ENCODE measurements around the gene GABRB2. TPM values are rescaled to one million over a fixed set of nuclear protein-coding genes. Genes with fewer than 3 reads are reported as not detected.

The GABRB2 gene
- total and polyA plus RNA-seq, 7 donors = 0.04 to 0.36 (median 0.14) TPM

- WGBS, 3 donors = 0 to 1% (median 1%) methylated on average over 36 to 64 of the region's 64 CpGs
- H3K36me3 ChIP-seq (ENCODE audit: insufficient read depth in 1 of 2, low read depth in 1 of 2) = no peaks in the 10 kb centered on the region
- ATAC-seq (no peak), DNase-seq (peak in 1 of 2 donors; percentile 50)
- intact Hi-C loops (cut with DNase I) = no loop called here
- no peak for TF ChIP-seq CTCF (IDR thresholded peaks at IDR 0.05)
- H3K9me3 ChIP-seq = no peaks in the 10 kb centered on the region
- no peaks in the 10 kb centered on the region for H3K4me1 ChIP-seq
- peak overlapping the region; percentile 58 for H3K4me3 ChIP-seq
- H3K27ac ChIP-seq = no peak overlapping the region
- peaks cover 0 to 48% (median 17%) of the 10 kb centered on the region in 3 donors for H3K27me3 ChIP-seq (ENCODE audit: insufficient read depth in 3 of 3, low read length in 2 of 3)
These were observed 1.4 kb upstream of the GABRB2 start for GRCh38 chr5:161547738-161548486.

GRCh38 chr5:161547406-161547737 lies 847 bp upstream of the GABRB2 start:
- Histone ChIP-seq H3K9me3 (no peaks in the 10 kb centered on the region), H3K36me3 (ENCODE audit: insufficient read depth in 1 of 2, low read depth in 1 of 2) (no peaks in the 10 kb centered on the region), H3K4me3 (peak overlapping the region; percentile 58), H3K27me3 (ENCODE audit: insufficient read depth in 3 of 3, low read length in 2 of 3) (peaks cover 0 to 48% (median 17%) of the 10 kb centered on the region in 3 donors), H3K4me1 (no peaks in the 10 kb centered on the region), H3K27ac (no peak overlapping the region)
- intact Hi-C loops (cut with DNase I) = no loop called here
- DNase-seq = no peak
- no peak for TF ChIP-seq CTCF (IDR thresholded peaks at IDR 0.05)
- 0 to 1% (median 0%) methylated on average over 17 of the region's 17 CpGs for WGBS, 3 donors
- no peak for ATAC-seq

GRCh38 chr5:161546095-161546469 lies 443 bp downstream of the GABRB2 start:
- no peaks in the 10 kb centered on the region for H3K4me1 ChIP-seq
- no peak overlapping the region for H3K27ac ChIP-seq
- intact Hi-C loops (cut with DNase I) = no loop called here
- ATAC-seq = no peak
- 6% methylated on average over 8 of the region's 8 CpGs for WGBS, 3 donors
- H3K9me3 ChIP-seq = no peaks in the 10 kb centered on the region
- no peak for DNase-seq
- peaks cover 0 to 48% (median 17%) of the 10 kb centered on the region in 3 donors for H3K27me3 ChIP-seq (ENCODE audit: insufficient read depth in 3 of 3, low read length in 2 of 3)
- H3K4me3 ChIP-seq = peak overlapping the region; percentile 58
- no peaks in the 10 kb centered on the region for H3K36me3 ChIP-seq (ENCODE audit: insufficient read depth in 1 of 2, low read depth in 1 of 2)
- no peak for TF ChIP-seq CTCF (IDR thresholded peaks at IDR 0.05)

GRCh38 chr5:161545344-161546094 lies 1.0 kb downstream of the GABRB2 start:
- DNase-seq (no peak), ATAC-seq (no peak)
- intact Hi-C loops (cut with DNase I) = no loop called here
- no peaks in the 10 kb centered on the region for H3K36me3 ChIP-seq (ENCODE audit: insufficient read depth in 1 of 2, low read depth in 1 of 2)
- WGBS, 3 donors = 11 to 12% (median 12%) methylated on average over 8 of the region's 8 CpGs
- H3K4me3 ChIP-seq = no peak overlapping the region
- H3K9me3 ChIP-seq = no peaks in the 10 kb centered on the region
- no peaks in the 10 kb centered on the region for H3K4me1 ChIP-seq
- no peak overlapping the region for H3K27ac ChIP-seq
- H3K27me3 ChIP-seq (ENCODE audit: insufficient read depth in 3 of 3, low read length in 2 of 3) = peaks cover 0 to 48% (median 17%) of the 10 kb centered on the region in 3 donors
- no peak for TF ChIP-seq CTCF (IDR thresholded peaks at IDR 0.05)

Measured in psoas muscle (tissue), 8 donors.